ENCODE data around the gene CD40LG. TPM values are rescaled to one million over a fixed set of nuclear protein-coding genes. Genes with fewer than 3 reads are reported as not detected.
A peak's percentile ranks its signal among the peaks of the same experiment; 100 is the strongest.

CD40LG gene
- polyA plus RNA-seq, 12 donors: 0.07 to 1.0 (median 0.13) TPM; not detected in 7

DNA sequence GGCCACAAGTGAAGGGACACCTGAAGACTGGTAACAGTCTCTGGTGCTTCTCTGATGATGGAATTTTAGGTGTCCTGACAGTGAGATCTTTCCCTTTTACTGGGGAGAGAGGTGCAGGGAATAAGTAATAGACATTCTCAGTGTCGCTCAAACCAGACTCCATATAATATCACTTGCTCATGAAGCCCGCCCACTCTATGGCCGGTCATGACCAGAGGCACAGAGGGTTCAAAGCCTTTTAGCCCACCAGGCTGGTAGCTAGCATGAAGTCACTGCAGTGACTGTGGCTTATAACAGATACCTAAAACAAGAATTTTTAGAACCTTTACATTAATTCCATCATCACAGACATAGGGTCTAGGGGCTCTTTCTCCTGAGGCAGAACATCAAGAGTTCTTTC lies 2.9 kb downstream of the CD40LG start:
- no peak for DNase-seq

DNA sequence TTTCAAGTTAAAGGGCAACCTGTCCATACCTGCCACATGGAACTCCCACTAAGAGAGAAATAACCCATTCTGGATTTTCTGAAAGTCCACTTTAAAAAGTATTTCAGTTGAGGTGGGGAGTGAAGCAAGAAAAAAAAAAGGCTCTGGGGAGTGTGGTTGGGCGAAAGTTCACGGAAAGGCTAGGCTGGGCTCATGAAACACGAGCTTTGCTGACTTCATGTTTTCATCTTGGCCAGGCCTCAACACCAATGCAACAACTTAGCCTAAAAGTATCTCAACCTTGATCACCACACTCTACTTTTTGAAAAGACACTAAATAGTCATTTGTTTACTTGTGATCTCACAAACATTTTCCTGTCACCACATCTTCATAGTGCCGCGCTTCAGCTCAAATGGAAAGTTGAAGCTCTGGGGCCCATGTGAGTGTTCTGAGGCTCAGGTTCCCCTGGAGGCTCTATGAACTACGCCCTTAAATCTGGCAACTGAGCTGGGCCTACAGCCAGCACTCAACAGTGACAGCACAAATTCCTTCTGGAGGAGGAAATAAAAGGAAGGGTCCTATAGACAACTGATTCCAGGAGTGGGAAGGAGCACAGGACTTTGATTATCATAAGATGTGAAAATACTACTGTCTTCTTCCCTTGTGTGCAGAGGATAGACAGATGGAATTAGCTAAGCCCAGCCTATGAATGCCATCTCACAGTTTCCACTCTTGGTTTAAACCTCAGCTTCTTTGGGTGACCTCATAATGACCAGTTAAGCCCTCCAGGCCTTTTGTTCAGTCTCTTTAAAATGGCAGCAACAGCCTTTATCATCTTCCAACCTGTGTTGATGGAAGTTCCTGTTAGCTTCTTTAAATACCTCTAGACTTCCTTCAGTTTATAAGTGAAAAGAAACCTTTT lies 5.1 kb downstream of the CD40LG start:
- DNase-seq: peak; percentile 15

DNA sequence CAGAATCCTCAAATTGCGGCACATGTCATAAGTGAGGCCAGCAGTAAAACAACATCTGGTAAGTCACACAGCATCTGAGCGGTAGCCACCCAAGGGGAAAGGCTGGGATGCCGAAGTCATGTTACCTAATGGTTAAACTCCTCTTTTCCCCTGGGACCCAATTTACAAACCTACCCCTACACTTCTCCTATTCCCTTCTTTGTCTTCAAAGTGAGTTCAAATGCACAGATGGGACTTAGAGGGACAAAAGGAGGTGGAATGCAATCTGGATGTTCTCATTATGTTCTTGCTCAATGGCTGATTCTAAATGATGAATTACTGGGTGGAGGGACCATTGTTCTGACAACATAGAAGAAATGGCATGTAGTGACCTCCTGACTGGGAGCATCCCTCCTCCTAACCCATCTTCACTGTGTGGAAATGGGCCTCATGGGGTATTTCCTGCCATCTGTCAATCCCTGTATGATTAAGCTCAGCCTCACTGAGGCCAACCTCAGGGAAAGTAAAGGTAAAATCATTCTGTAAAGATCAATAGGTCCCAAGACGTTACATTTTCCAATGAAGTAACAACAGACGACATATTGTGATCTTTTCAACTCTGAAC lies 8.5 kb downstream of the CD40LG start:
- no peak for DNase-seq

DNA sequence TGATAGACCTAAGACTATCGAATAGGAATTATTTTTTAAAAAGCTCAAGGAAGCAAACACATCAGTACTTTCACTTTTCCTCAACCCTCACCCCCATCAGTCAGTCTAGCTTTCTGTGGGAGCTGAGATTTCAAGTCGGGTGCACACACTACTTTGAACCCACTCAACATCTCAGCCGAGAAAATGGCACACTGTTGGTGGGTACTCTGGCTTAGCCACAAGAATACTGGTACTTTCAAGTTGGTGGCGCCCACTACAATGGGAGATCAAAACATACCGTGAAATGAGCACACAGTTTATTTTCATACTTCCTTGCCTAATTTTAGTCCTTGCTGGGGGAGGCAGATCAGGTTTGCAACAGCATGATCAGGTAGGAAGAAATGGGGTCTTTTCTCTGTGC lies 10.2 kb downstream of the CD40LG start:
- no peak for DNase-seq

DNA sequence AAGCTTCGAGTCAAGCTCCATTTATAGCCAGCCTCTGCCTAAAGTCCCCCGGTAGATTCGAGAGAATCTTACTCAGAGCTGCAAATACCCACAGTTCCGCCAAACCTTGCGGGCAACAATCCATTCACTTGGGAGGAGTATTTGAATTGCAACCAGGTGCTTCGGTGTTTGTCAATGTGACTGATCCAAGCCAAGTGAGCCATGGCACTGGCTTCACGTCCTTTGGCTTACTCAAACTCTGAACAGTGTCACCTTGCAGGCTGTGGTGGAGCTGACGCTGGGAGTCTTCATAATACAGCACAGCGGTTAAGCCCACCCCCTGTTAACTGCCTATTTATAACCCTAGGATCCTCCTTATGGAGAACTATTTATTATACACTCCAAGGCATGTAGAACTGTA lies 11.2 kb downstream of the CD40LG start:
- no peak for DNase-seq

DNA sequence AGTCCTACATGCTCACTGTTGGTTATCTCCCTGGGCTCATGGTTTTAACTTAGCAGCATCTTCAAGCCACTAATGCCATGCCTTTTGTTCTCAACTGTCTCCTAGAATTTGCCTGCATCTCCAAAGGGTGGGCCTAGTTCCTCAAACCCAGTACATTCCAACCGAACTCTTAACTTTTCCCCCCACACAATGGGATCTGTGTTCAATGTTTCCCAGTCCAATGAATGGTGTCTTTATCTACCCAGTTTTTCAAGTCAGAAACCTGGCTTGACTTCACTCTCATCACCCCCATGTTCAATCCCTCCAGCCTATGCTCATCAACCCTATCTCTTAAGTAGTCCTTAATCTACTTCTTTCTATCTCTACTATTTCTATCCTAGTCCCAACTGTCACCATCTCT lies 12.9 kb downstream of the CD40LG start:
- DNase-seq: no peak

DNA sequence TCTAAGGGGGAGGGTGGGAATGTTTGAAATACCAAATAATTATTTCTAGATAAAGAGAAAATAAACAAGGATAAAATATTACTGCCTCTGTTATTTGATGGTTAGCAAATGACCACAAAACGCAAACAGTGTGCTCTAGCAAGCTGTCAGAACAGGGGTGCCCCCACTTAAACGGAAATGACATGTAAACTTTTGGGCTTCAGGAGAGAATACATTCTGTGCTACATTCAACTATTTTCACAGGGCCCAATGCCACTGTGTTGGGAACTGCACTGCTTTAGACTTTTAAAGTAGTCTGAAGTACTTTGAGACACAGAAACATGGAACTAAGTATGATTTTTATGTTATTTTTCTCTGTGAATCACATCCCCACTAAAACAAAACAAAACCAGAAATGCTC lies 14.1 kb downstream of the CD40LG start:
- DNase-seq: no peak

DNA sequence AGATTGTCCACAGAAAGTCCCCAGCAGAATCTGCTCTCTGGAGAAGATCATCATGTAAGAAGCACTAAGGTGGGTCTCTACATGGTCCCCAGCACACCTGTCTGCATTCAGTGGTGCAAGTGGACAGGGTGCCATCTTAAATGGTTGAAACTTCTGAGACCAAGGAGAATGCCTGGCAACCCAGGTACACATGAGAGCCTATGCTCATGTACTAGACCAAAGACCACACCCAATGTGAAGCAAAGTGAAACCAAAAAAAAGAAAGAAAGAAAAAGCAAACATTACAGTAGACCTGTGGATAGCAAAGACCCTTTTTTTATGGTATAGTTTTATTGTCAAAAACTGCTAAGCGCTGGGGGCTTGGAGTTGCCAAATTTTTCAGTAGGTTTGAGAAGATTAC lies 15.0 kb downstream of the CD40LG start:
- no peak for DNase-seq

DNA sequence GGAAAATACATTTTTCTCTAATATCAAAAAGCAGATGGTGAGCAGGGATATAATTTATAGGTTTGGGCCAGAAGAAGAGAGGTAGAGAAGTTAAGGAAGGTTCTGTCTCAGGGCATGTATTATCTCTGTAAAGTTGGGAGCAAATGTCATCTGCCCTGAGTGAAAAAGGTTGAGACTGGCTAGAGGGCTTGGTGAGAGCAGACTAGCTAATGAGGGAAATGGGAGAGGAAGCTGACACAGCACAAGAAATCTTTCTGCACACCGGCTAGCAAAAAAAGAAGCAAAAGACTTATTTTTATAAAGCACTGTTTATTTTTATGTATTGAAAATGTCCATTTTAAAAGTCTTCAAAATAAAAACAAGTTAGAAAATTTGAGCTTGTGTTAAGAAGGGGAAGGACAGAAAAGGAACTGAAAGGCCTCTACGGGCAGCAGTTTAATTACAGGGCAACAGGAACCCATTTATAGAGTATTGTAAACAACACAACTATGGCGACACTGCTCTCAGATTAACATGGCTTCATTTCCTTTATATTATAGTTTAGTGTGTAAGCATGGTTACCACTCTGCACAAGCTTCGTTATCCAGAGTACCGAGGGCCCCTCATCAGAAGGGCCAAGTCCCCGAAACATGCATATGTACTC lies 17.4 kb downstream of the CD40LG start:
- no peak for DNase-seq

DNA sequence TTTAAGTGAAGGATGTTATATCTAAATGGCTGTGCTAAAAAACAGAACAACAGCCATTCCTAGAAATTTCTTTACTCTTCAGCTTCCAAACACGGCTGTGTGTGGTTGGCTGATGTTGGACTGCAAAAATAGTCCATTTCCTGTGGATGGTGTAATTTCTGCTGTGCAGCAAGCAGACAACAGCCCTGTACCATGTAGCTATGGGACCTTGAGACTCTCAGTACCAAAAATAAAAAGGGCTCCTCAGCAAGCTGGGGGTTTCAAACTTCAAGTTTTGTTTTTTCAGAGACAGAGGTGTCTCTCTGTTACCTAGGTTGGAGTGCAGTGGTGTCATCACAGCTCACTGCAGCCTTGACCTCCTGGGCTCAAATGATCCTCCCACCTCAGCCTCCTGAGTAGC lies 18.1 kb downstream of the CD40LG start:
- DNase-seq: no peak

DNA sequence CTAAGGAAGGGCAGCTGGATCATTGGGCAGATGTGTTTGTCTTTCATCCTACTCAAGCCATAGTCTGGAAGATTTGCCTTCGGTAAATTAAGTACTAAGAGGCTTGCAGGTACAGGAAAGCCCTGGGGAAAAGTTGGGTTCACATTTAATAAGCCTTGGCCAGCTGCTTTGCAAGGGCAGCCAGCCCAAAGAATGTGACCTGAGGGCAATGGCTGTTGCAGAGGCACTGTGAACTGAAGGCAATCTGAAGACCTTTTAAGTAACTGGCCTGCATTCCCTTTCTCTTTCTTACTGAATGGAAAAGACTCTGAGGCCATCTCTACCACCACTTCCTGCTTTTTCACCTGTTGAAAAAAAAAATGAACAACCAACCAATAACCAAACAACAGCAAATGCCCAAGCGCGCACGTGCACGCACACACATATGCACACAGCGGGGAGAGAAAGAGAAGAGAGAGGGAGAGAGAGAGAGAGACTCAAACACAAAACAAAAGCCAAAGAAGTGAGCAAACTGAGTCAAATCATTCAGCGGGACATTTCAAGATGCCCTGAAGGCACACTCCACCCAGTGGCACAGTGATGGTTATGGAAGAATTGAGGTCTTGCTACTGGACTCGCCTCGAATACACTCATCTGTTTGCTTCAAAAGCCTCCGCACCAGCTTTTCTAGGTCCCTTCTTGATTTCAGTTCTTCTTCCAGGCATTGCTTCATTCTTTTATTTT lies 19.6 kb downstream of the CD40LG start:
- no peak for DNase-seq

DNA sequence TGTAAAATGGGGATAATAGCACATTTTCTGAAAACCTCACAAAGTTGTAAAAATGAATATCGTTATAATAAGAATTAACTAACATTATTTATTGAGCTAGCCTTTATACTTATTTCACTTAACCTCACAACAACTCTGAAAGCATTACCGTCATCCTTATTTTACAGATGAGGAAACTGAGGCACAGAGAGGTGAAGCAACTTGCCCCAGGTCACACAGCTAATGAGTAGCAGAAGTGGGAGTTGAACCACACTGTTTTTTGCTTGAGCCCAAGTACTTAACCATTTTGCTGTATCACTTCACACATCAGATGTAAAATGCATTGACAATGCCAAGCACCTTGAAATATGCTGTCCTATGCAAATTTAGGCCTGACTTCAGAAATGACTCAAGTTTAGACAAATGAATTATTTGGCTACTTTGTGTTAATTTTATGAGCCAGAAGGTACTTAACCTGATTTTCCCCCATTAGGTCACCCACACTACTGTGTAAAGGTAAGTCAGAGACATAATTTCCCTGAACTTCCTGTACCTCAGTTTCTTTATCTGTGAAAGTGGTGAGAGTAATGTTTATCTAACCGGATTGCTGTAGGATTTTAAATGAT lies 23.1 kb downstream of the CD40LG start:
- DNase-seq: no peak

DNA sequence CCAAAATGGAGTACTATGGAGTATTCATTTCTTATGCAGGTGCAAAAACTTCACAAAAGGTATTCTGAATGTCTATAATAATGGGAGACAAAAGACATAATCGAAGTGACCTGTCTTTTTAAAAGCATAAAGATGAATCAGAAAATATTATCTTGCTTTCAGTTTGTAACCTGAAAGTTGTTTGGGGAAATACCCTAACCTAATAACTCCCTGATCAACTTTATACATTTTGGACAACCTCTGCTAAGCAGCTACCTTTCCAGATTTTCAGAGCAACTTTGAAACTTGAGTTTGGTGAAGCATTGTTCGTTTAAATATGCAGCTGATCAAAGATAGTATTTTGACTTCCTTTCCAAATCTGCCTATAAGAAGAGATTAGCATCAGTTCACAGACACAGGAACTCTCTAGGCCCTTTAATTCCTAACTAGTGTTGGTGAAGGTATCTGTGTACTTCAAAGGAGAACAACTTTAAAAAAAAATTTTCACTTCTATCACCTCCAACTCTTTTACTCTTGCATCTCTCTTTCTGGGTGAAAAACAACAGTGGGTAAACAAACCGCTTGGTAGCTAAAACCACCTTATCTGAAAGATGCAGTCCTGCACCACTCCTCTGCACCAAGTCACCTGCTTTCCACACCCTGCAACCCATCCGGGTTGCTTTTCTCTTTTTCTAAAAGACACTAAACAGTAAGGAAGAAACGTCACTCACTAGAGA lies 26.5 kb downstream of the CD40LG start:
- DNase-seq: no peak

DNA sequence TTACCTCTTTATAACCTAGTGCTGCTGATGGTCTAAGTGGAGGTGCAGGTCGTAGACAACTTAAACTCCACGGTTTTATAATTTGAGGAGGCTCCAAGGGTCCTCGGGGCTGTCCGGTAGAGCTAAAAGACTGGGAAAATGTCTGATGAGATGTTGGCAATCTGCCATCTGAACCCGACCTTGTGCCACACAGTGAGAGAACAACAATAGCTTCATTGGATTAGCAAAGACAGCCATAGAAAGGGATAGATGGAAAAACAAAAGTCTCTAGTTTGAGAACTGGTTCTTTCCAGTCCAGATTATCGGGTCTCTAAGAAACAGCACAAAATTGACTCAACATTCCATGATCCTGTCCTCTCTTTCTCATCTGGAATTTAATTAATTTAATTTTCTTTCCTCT lies 31.6 kb downstream of the CD40LG start:
- DNase-seq: no peak

DNA sequence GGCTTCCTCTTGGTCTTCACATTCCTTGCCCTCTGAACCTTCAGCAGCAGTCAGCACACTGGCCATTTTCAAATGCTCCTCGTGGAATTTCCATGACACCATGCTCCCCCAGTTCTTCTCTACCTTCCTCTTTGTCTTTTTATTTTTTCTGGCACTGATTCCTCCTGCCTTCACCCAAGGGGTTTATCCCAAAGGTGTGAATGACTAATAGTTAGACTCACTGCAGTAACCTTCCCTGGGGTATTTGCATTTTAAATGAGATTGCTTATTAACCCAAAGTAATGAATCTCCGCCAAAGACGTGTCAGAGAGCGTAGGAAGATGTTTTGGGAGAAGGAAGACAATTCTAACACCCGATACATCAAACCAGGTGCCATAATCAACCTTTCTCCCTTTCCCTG lies 36.2 kb downstream of the CD40LG start:
- DNase-seq: no peak

DNA sequence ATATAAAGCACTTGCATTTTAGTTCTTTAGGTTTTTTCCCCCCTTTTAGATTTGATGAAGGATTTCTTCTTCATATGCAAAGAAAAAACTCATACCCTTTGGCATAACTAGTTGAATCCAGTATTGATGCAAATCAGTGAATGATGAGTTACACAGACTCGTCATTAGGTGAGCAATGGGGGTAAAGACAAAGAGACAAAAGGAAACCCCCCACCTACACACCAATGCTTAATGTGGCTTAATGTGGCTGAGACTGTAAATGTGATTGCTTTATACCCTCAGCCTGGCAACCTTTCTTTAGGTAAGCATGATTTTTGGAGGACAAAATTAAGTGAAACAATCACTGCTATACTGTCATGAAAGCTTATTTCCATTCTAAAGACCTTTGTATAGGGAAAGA lies 39.5 kb downstream of the CD40LG start:
- DNase-seq: no peak

DNA sequence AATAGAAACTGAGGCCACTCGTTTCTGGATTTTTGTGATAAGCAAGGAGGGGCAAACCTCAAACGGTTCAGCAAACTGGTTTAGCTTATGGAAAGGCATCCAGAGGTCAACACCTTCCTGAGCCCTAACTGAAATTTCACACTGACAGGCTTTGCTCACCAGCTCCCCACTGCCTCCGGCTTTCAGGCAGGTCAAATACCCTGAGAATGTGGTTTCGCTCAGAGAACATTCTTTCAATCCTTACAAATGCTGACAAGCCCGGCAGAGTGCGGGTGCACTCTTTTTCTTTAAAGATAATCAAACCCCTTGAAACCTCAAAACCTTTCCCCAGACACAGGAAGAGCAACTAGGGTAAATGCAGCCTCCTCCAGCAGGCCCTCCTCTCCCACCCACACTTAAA lies 41.5 kb downstream of the CD40LG start:
- no peak for DNase-seq

DNA sequence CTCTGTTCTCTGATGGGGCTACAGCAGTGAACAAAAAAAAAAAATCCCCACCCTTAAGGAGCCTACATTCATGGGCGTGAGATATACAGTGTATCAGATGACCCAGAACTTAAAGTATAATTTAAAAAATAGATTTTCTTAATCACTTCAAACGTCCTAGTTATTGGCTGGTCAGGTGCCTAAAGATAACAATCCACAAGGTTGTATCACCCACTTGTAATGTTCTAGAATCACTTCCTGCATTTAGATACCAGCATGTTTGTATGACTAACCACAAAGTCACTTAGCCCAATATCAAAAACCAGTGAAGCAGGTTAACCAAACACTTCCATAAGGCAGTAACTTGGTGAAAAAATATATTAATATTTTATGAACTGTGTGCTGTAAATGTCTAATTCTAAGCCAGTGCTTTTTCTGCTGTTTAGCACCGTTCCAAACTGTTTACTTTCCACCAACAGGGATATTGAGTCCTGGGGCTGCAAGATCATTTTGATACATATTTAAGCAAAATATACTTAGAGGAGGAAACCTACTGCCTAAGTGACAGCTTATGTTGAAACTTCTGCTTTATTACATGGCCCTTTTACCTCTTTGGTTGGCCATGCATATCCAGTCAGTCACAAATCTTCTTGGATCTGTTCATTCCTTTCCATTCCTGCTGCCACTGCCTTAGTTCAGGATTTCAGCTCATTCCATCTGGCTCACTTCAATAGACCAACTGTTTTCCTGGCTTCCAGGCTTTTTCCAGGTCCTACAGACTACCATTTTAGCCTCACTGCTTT lies 43.3 kb downstream of the CD40LG start:
- no peak for DNase-seq

DNA sequence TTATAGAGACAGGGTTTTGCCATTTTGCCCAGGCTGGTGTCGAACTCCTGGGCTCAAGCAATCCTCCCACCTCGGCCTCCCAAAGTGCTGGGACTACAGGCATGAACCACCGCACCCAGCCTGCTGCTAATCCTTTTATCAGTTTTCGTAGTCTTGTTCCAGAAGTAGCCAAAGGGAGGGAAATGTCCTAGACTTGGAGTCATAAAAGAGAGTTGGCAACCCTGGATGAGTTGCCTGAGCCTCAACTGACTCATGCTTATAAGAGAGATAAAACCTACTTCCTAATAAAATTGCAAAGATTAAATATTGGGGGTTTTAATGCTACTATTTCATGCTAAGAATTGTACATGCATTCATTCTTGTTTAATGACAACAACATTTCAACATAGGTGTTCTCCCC lies 44.3 kb downstream of the CD40LG start:
- no peak for DNase-seq

DNA sequence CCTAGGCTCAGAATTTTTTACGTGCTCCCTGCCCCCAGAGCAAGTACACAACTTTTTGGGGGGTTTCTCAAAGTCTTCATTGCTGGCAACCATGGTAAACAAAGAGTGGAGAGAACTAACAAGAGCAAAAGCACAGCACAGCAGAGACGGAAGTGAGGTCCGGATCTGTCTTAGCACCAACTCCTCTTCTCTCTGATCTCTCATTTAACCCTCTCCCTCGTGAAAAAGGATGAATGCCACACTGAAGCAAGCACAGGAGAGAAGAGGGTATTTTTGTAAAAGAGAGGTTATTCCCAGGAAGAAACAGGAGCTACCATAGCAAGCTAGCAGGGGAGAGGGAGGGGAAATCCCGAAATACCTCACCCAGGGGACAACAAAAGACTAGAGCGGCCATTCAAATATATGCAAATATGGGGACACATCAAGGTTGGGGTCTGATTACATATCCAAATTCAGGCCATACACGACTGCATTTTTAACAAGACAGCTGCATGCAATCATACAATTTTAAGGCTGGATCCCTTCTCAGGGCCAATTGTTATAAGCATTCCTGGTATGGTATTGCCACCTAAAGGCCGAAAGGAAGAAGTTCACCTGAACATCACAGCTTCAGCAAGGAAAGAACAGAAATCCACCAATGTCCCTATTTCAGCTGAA lies 46.6 kb downstream of the CD40LG start:
- DNase-seq: peak; percentile 39

All from muscle of arm (tissue), 12 donors.